ENCODE results near the gene DSE. TPM values are rescaled to one million over a fixed set of nuclear protein-coding genes. Genes with fewer than 3 reads are reported as not detected.

DSE gene
- polyA plus RNA-seq, 2 donors: 4.5 to 8.1 TPM

- Histone ChIP-seq H3K27ac (ENCODE audit: low read depth in 2 of 2, low read length in 1 of 2) (no peak overlapping the region), H3K36me3 (ENCODE audit: control insufficient read depth in 2 of 2, insufficient read depth in 2 of 2, low read length in 1 of 2) (peaks cover 0 to 13% of the 10 kb centered on the region in 2 donors), H3K9me3 (ENCODE audit: control insufficient read depth in 2 of 2, insufficient read depth in 1 of 2, low read depth in 1 of 2, low read length in 1 of 2) (no peaks in the 10 kb centered on the region), H3K4me3 (ENCODE audit: low read depth in 1 of 2, low read length in 2 of 2) (no peak overlapping the region), H3K27me3 (ENCODE audit: control insufficient read depth in 1 of 2, insufficient read depth in 2 of 2, low read length in 2 of 2) (no peaks in the 10 kb centered on the region), H3K4me1 (ENCODE audit: control insufficient read depth in 2 of 2, insufficient read depth in 2 of 2, low read length in 1 of 2) (no peaks in the 10 kb centered on the region)
- WGBS, 2 donors: 49 to 72% methylated on average over 1 of the region's 1 CpG
These were observed 63.4 kb downstream of the DSE start for GRCh38 chr6:116434056-116434725.

- Histone ChIP-seq H3K27ac (ENCODE audit: low read depth in 2 of 2, low read length in 1 of 2) (no peak overlapping the region), H3K36me3 (ENCODE audit: control insufficient read depth in 2 of 2, insufficient read depth in 2 of 2, low read length in 1 of 2) (peaks cover 0 to 13% of the 10 kb centered on the region in 2 donors), H3K27me3 (ENCODE audit: control insufficient read depth in 1 of 2, insufficient read depth in 2 of 2, low read length in 2 of 2) (no peaks in the 10 kb centered on the region), H3K9me3 (ENCODE audit: control insufficient read depth in 2 of 2, insufficient read depth in 1 of 2, low read depth in 1 of 2, low read length in 1 of 2) (no peaks in the 10 kb centered on the region), H3K4me1 (ENCODE audit: control insufficient read depth in 2 of 2, insufficient read depth in 2 of 2, low read length in 1 of 2) (no peaks in the 10 kb centered on the region), H3K4me3 (ENCODE audit: low read depth in 1 of 2, low read length in 2 of 2) (no peak overlapping the region)
- WGBS, 2 donors: 88 to 93% methylated on average over 7 of the region's 7 CpGs
These were observed 65.8 kb downstream of the DSE start for GRCh38 chr6:116436586-116436985.

- Histone ChIP-seq H3K9me3 (ENCODE audit: control insufficient read depth in 2 of 2, insufficient read depth in 1 of 2, low read depth in 1 of 2, low read length in 1 of 2) (no peaks in the 10 kb centered on the region), H3K4me3 (ENCODE audit: low read depth in 1 of 2, low read length in 2 of 2) (no peak overlapping the region), H3K4me1 (ENCODE audit: control insufficient read depth in 2 of 2, insufficient read depth in 2 of 2, low read length in 1 of 2) (no peaks in the 10 kb centered on the region), H3K27me3 (ENCODE audit: control insufficient read depth in 1 of 2, insufficient read depth in 2 of 2, low read length in 2 of 2) (no peaks in the 10 kb centered on the region), H3K27ac (ENCODE audit: low read depth in 2 of 2, low read length in 1 of 2) (no peak overlapping the region), H3K36me3 (ENCODE audit: control insufficient read depth in 2 of 2, insufficient read depth in 2 of 2, low read length in 1 of 2) (peaks cover 0 to 13% of the 10 kb centered on the region in 2 donors)
These were observed 66.9 kb downstream of the DSE start for GRCh38 chr6:116437656-116438055.

- Histone ChIP-seq H3K27me3 (ENCODE audit: control insufficient read depth in 1 of 2, insufficient read depth in 2 of 2, low read length in 2 of 2) (no peaks in the 10 kb centered on the region), H3K4me3 (ENCODE audit: low read depth in 1 of 2, low read length in 2 of 2) (no peak overlapping the region), H3K36me3 (ENCODE audit: control insufficient read depth in 2 of 2, insufficient read depth in 2 of 2, low read length in 1 of 2) (peaks cover 0 to 13% of the 10 kb centered on the region in 2 donors), H3K9me3 (ENCODE audit: control insufficient read depth in 2 of 2, insufficient read depth in 1 of 2, low read depth in 1 of 2, low read length in 1 of 2) (no peaks in the 10 kb centered on the region), H3K27ac (ENCODE audit: low read depth in 2 of 2, low read length in 1 of 2) (no peak overlapping the region), H3K4me1 (ENCODE audit: control insufficient read depth in 2 of 2, insufficient read depth in 2 of 2, low read length in 1 of 2) (no peaks in the 10 kb centered on the region)
- 57 to 70% methylated on average over 6 of the region's 6 CpGs for WGBS, 2 donors
These were observed 68.1 kb downstream of the DSE start for GRCh38 chr6:116438590-116439448.

- peaks cover 0 to 13% of the 10 kb centered on the region in 2 donors for H3K36me3 ChIP-seq (ENCODE audit: control insufficient read depth in 2 of 2, insufficient read depth in 2 of 2, low read length in 1 of 2)
- no peaks in the 10 kb centered on the region for H3K27me3 ChIP-seq (ENCODE audit: control insufficient read depth in 1 of 2, insufficient read depth in 2 of 2, low read length in 2 of 2)
- 82 to 85% methylated on average over 1 of the region's 1 CpG for WGBS, 2 donors
- no peak overlapping the region for H3K4me3 ChIP-seq (ENCODE audit: low read depth in 1 of 2, low read length in 2 of 2)
- no peaks in the 10 kb centered on the region for H3K4me1 ChIP-seq (ENCODE audit: control insufficient read depth in 2 of 2, insufficient read depth in 2 of 2, low read length in 1 of 2)
- no peak overlapping the region for H3K27ac ChIP-seq (ENCODE audit: low read depth in 2 of 2, low read length in 1 of 2)
- H3K9me3 ChIP-seq (ENCODE audit: control insufficient read depth in 2 of 2, insufficient read depth in 1 of 2, low read depth in 1 of 2, low read length in 1 of 2): no peaks in the 10 kb centered on the region
These were observed 68.8 kb downstream of the DSE start for GRCh38 chr6:116439522-116440051.

GRCh38 chr6:116443105-116443504, 72.4 kb downstream of the DSE start:
- H3K27me3 ChIP-seq (ENCODE audit: control insufficient read depth in 1 of 2, insufficient read depth in 2 of 2, low read length in 2 of 2): no peaks in the 10 kb centered on the region
- H3K9me3 ChIP-seq (ENCODE audit: control insufficient read depth in 2 of 2, insufficient read depth in 1 of 2, low read depth in 1 of 2, low read length in 1 of 2): no peaks in the 10 kb centered on the region
- H3K27ac ChIP-seq (ENCODE audit: low read depth in 2 of 2, low read length in 1 of 2): no peak overlapping the region
- H3K4me1 ChIP-seq (ENCODE audit: control insufficient read depth in 2 of 2, insufficient read depth in 2 of 2, low read length in 1 of 2): no peaks in the 10 kb centered on the region
- no peak overlapping the region for H3K4me3 ChIP-seq (ENCODE audit: low read depth in 1 of 2, low read length in 2 of 2)
- WGBS, 2 donors: 92 to 93% methylated on average over 2 of the region's 2 CpGs
- H3K36me3 ChIP-seq (ENCODE audit: control insufficient read depth in 2 of 2, insufficient read depth in 2 of 2, low read length in 1 of 2): no peaks in the 10 kb centered on the region

GRCh38 chr6:116444092-116444491, 73.3 kb downstream of the DSE start:
- Histone ChIP-seq H3K36me3 (ENCODE audit: control insufficient read depth in 2 of 2, insufficient read depth in 2 of 2, low read length in 1 of 2) (no peaks in the 10 kb centered on the region), H3K27me3 (ENCODE audit: control insufficient read depth in 1 of 2, insufficient read depth in 2 of 2, low read length in 2 of 2) (no peaks in the 10 kb centered on the region), H3K4me3 (ENCODE audit: low read depth in 1 of 2, low read length in 2 of 2) (no peak overlapping the region), H3K9me3 (ENCODE audit: control insufficient read depth in 2 of 2, insufficient read depth in 1 of 2, low read depth in 1 of 2, low read length in 1 of 2) (no peaks in the 10 kb centered on the region), H3K4me1 (ENCODE audit: control insufficient read depth in 2 of 2, insufficient read depth in 2 of 2, low read length in 1 of 2) (no peaks in the 10 kb centered on the region), H3K27ac (ENCODE audit: low read depth in 2 of 2, low read length in 1 of 2) (no peak overlapping the region)
- 22 to 25% methylated on average over 3 of the region's 3 CpGs for WGBS, 2 donors

- no peaks in the 10 kb centered on the region for H3K9me3 ChIP-seq (ENCODE audit: control insufficient read depth in 2 of 2, insufficient read depth in 1 of 2, low read depth in 1 of 2, low read length in 1 of 2)
- H3K4me1 ChIP-seq (ENCODE audit: control insufficient read depth in 2 of 2, insufficient read depth in 2 of 2, low read length in 1 of 2): no peaks in the 10 kb centered on the region
- no peaks in the 10 kb centered on the region for H3K27me3 ChIP-seq (ENCODE audit: control insufficient read depth in 1 of 2, insufficient read depth in 2 of 2, low read length in 2 of 2)
- WGBS, 2 donors: 76 to 92% methylated on average over 1 of the region's 1 CpG
- no peak overlapping the region for H3K4me3 ChIP-seq (ENCODE audit: low read depth in 1 of 2, low read length in 2 of 2)
- no peak overlapping the region for H3K27ac ChIP-seq (ENCODE audit: low read depth in 2 of 2, low read length in 1 of 2)
- no peaks in the 10 kb centered on the region for H3K36me3 ChIP-seq (ENCODE audit: control insufficient read depth in 2 of 2, insufficient read depth in 2 of 2, low read length in 1 of 2)
These were observed 73.8 kb downstream of the DSE start for GRCh38 chr6:116444575-116444974.

- Histone ChIP-seq H3K4me1 (ENCODE audit: control insufficient read depth in 2 of 2, insufficient read depth in 2 of 2, low read length in 1 of 2) (no peaks in the 10 kb centered on the region), H3K36me3 (ENCODE audit: control insufficient read depth in 2 of 2, insufficient read depth in 2 of 2, low read length in 1 of 2) (no peaks in the 10 kb centered on the region), H3K27me3 (ENCODE audit: control insufficient read depth in 1 of 2, insufficient read depth in 2 of 2, low read length in 2 of 2) (no peaks in the 10 kb centered on the region), H3K27ac (ENCODE audit: low read depth in 2 of 2, low read length in 1 of 2) (no peak overlapping the region), H3K9me3 (ENCODE audit: control insufficient read depth in 2 of 2, insufficient read depth in 1 of 2, low read depth in 1 of 2, low read length in 1 of 2) (no peaks in the 10 kb centered on the region), H3K4me3 (ENCODE audit: low read depth in 1 of 2, low read length in 2 of 2) (no peak overlapping the region)
- 56 to 59% methylated on average over 5 of the region's 5 CpGs for WGBS, 2 donors
These were observed 74.4 kb downstream of the DSE start for GRCh38 chr6:116445102-116445501.
